A549 (cell line): ENCODE data around the gene CDC42BPB. TPM values are rescaled to one million over a fixed set of nuclear protein-coding genes. Genes with fewer than 3 reads are reported as not detected.

ENCODE experiments used
- ATAC-seq, 2 experiments: fragments of 200-7000 bp in 1 of 2; fragments of >200 bp in 1 of 2; cut with Nextera tagmentation in 1 of 2; cut with Tn5 transposase in 1 of 2; 3 replicates each; pipeline versions ENCODE4 v1.8.0 to v1.9.1; 2018 to 2020; ENCODE audit warnings: mild to moderate bottlenecking in 1 of 2, moderate library complexity in 1 of 2
- CTCF ChIA-PET: fragments of 300-600 bp; sonication (Branson Sonifier 250); formaldehyde crosslinking; extraction: SDS; loops from one replicate; lab custom pipeline; 2021; ENCODE audit warnings: antibody characterized with exemption, inconsistent platforms; lab: Yijun Ruan, JAX
- POLR2A ChIA-PET: fragments of 350-600 bp; formaldehyde crosslinking; extraction: SDS; loops from one replicate; lab custom pipeline; 2021; ENCODE audit warnings: antibody characterized with exemption, inconsistent platforms; lab: Yijun Ruan, JAX
- DNase-seq, 2 experiments: peaks; one replicate each; pipeline versions ENCODE4 v3.0.0 to v3.0.0-alpha.2; 2011 to 2016; ENCODE audit warnings: low read depth in 1 of 2, low spot score in 1 of 2
- FAIRE-seq: peaks from 2 replicates; lab custom pipeline; 2011; peaks lifted over from hg19 to GRCh38; lab: Jason Lieb, UNC
- H3K27ac ChIP-seq, 2 experiments: fragments of >200 bp; sonication (Bioruptor Twin); formaldehyde crosslinking; 3 replicates each; pipeline ENCODE4 v1.5.1; 2016 to 2017
- H3K4me1 ChIP-seq: fragments of >200 bp; sonication (Bioruptor Twin); formaldehyde crosslinking; 3 replicates; pipeline ENCODE4 v1.6.1; 2016
- H3K4me2 ChIP-seq: fragments of >200 bp; sonication (Bioruptor Twin); formaldehyde crosslinking; 3 replicates; pipeline ENCODE4 v1.6.1; 2016
- H3K4me3 ChIP-seq: fragments of >200 bp; sonication (Bioruptor Twin); formaldehyde crosslinking; 3 replicates; pipeline ENCODE4 v1.5.1; 2016
- H3K9me3 ChIP-seq: fragments of >200 bp; sonication (Bioruptor Twin); formaldehyde crosslinking; 3 replicates; pipeline ENCODE4 v1.6.1; 2016
- BHLHE40 ChIP-seq: IDR thresholded peaks from 2 replicates; pipeline ENCODE4 v1.6.1; 2012; ENCODE audit warnings: low read depth, low read length, inconsistent platforms
- CBX2 ChIP-seq: fragments of 200-600 bp; sonication (generic); IDR thresholded peaks from 2 replicates; pipeline ENCODE4 v1.6.1; 2016; ENCODE audit warnings: low read depth, mild to moderate bottlenecking, borderline replicate concordance
- CBX8 ChIP-seq: fragments of 200-600 bp; sonication (generic); IDR thresholded peaks from 2 replicates; pipeline ENCODE4 v1.6.1; 2016
- CHD2 ChIP-seq: fragments of 150-350 bp; IDR thresholded peaks from 2 replicates; pipeline ENCODE4 v1.6.1; 2014; ENCODE audit warnings: low read length; ENCODE audit not compliant: partially characterized antibody
- CHD4 ChIP-seq: fragments of 200-600 bp; sonication (generic); IDR thresholded peaks from 2 replicates; pipeline ENCODE4 v1.6.1; 2016; ENCODE audit warnings: antibody characterized with exemption, mild to moderate bottlenecking, borderline replicate concordance
- E2F6 ChIP-seq: IDR thresholded peaks from 2 replicates; pipeline ENCODE4 v1.6.1; 2012; ENCODE audit warnings: low read depth, borderline replicate concordance
- FOSL2 ChIP-seq, 2 experiments: fragments of 450-650 bp in 1 of 2; fragments of >200 bp in 1 of 2; sonication (Bioruptor Twin) in 1 of 2; formaldehyde crosslinking; IDR thresholded peaks; 2 replicates each; pipeline versions ENCODE4 v1.5.0 to v1.6.1; 2016 to 2020; ENCODE audit warnings: mild to moderate bottlenecking in 1 of 2, moderate library complexity in 1 of 2
- FOXS1 ChIP-seq: fragments of 250-450 bp; sonication (Bioruptor Pico); IDR thresholded peaks from 2 replicates; pipeline ENCODE4 v1.5.0; 2020; ENCODE audit warnings: mild to moderate bottlenecking, moderate library complexity
- HES2 ChIP-seq: fragments of >200 bp; sonication (Bioruptor Twin); formaldehyde crosslinking; IDR thresholded peaks from 2 replicates; pipeline ENCODE4 v1.6.1; 2016
- HEYL ChIP-seq: fragments of 250-450 bp; sonication (Bioruptor Pico); IDR thresholded peaks from 2 replicates; pipeline ENCODE4 v1.8.0; 2021; ENCODE audit warnings: mild to moderate bottlenecking, moderate library complexity
- HOXA7 ChIP-seq: fragments of 250-450 bp; sonication (Bioruptor Pico); IDR thresholded peaks from 2 replicates; pipeline ENCODE4 v1.5.0; 2020; ENCODE audit warnings: mild to moderate bottlenecking, moderate library complexity
- HOXB13 ChIP-seq: fragments of 250-450 bp; sonication (Bioruptor Pico); IDR thresholded peaks from 2 replicates; pipeline ENCODE4 v1.5.0; 2020; ENCODE audit warnings: low read depth, mild to moderate bottlenecking, moderate library complexity
- HOXB5 ChIP-seq: fragments of 250-450 bp; sonication (Bioruptor Pico); IDR thresholded peaks from 2 replicates; pipeline ENCODE4 v1.5.0; 2020; ENCODE audit warnings: mild to moderate bottlenecking, moderate library complexity
- JUN ChIP-seq, 2 experiments: fragments of >200 bp; sonication (Bioruptor Twin); formaldehyde crosslinking; IDR thresholded peaks; 2 replicates in 1 of 2; 3 replicates in 1 of 2; pipeline ENCODE4 v1.6.1; 2016 to 2017
- MAFK ChIP-seq: fragments of 450-650 bp; IDR thresholded peaks from 2 replicates; pipeline ENCODE4 v1.6.1; 2014; ENCODE audit not compliant: partially characterized antibody
- MAZ ChIP-seq: fragments of 150-350 bp; IDR thresholded peaks from 2 replicates; pipeline ENCODE4 v1.6.1; 2014; ENCODE audit warnings: antibody characterized with exemption, low read depth, low read length, borderline replicate concordance
- MYC ChIP-seq: IDR thresholded peaks from 2 replicates; pipeline ENCODE4 v1.6.1; 2012; ENCODE audit warnings: mild to moderate bottlenecking, inconsistent platforms, low read length, improper control_type of control experiment, borderline replicate concordance
- NPAS2 ChIP-seq: fragments of 250-450 bp; sonication (Bioruptor Pico); IDR thresholded peaks from 2 replicates; pipeline ENCODE4 v1.8.0; 2022; ENCODE audit warnings: mild to moderate bottlenecking, moderate library complexity, borderline replicate concordance
- PBX3 ChIP-seq: IDR thresholded peaks from 2 replicates; pipeline ENCODE4 v1.6.1; 2012
- PHF8 ChIP-seq: fragments of 200-600 bp; sonication (generic); IDR thresholded peaks from 2 replicates; pipeline ENCODE4 v1.6.1; 2016; ENCODE audit warnings: low read depth, mild to moderate bottlenecking, antibody characterized with exemption, moderate library complexity, borderline replicate concordance
- POLR2AphosphoS2 ChIP-seq: conservative IDR thresholded peaks from 2 replicates; pipeline ENCODE4 v1.6.1; 2012; ENCODE audit warnings: low read length, improper control_type of control experiment, inconsistent platforms
- RAD21 ChIP-seq, 2 experiments: fragments of >200 bp in 1 of 2; sonication (Bioruptor Twin) in 1 of 2; formaldehyde crosslinking in 1 of 2; IDR thresholded peaks in 1 of 2; conservative IDR thresholded peaks in 1 of 2; 2 replicates in 1 of 2; 3 replicates in 1 of 2; pipeline ENCODE4 v1.6.1; 2012 to 2018; ENCODE audit warnings: inconsistent platforms in 1 of 2
- RCOR1 ChIP-seq: fragments of 150-350 bp; IDR thresholded peaks from 2 replicates; pipeline ENCODE4 v1.6.1; 2014; ENCODE audit warnings: antibody characterized with exemption, low read length, low read depth
- RNF2 ChIP-seq: fragments of 200-600 bp; sonication (generic); IDR thresholded peaks from 2 replicates; pipeline ENCODE4 v1.6.1; 2016; ENCODE audit warnings: low read depth, mild to moderate bottlenecking, antibody characterized with exemption, moderate library complexity, borderline replicate concordance
- WGBS: methylation state at CpG from one replicate; pipeline ENCODE4 v1.1.6; 2017; ENCODE audit errors: missing lambda C conversion rate; 5-methylcytosine and 5-hydroxymethylcytosine counted together
- polyA plus RNA-seq, 4 experiments: library from polyadenylated mRNA; depleted of rRNA in 3 of 4; stranded (reverse); fragments of >200 nt; fragmentation: RNase III in 1 of 4; extraction: RNeasy Plus Mini Kit Qiagen cat#74134 plus additional on column Dnase treatment in 1 of 4; gene quantifications; 2 replicates in 3 of 4; 3 replicates in 1 of 4; pipeline ENCODE4 v1.2.3, GENCODE V29; 2011 to 2017

Gene CDC42BPB
- polyA plus RNA-seq, 2 of the 4 experiments (the other 2 are of a cell fraction), result 56.4 to 57.1 TPM

GRCh38 chr14:102942069-102942468 lies 115.3 kb downstream of the CDC42BPB start (continued):
- TF ChIP-seq E2F6 (no peak), CHD4 (no peak), CBX2 (no peak), RCOR1 (no peak), CHD2 (no peak), NPAS2 (CRISPR knock-in tag) (no peak), MAZ (no peak), FOXS1 (CRISPR knock-in tag) (no peak), HEYL (CRISPR knock-in tag) (no peak)

GRCh38 chr14:102941419-102942011 lies 115.8 kb downstream of the CDC42BPB start:
- no peak for FAIRE-seq
- WGBS, result 90% methylated on average over 10 of the region's 10 CpGs
- no peak for DNase-seq
- POLR2A ChIA-PET, result no interaction called here
- ATAC-seq, result no peak
- H3K27ac ChIP-seq, result no peak overlapping the region
- TF ChIP-seq PBX3 (no peak), HOXB13 (CRISPR knock-in tag) (no peak), POLR2AphosphoS2 (no peak), MAFK (peak; percentile 87)
- H3K4me1 ChIP-seq, result no peaks in the 10 kb centered on the region
- CTCF ChIA-PET, result interaction anchor here (1.8 kb wide), 1 partner anchor 247 kb away, joined by 6 read pairs; no protein-coding TSS in a partner anchor
- no peak overlapping the region for H3K4me2 ChIP-seq
- no peak overlapping the region for H3K4me3 ChIP-seq
- no peaks in the 10 kb centered on the region for H3K9me3 ChIP-seq

GRCh38 chr14:102940729-102941362 lies 116.5 kb downstream of the CDC42BPB start:
- CTCF ChIA-PET, result interaction anchor here (1.8 kb wide), 1 partner anchor 247 kb away, joined by 6 read pairs; no protein-coding TSS in a partner anchor
- no peaks in the 10 kb centered on the region for H3K9me3 ChIP-seq
- H3K4me1 ChIP-seq, result no peaks in the 10 kb centered on the region
- TF ChIP-seq CHD2, result no peak
- no peak for TF ChIP-seq BHLHE40
- TF ChIP-seq RAD21 (conservative IDR thresholded peaks at IDR 0.05 in 1 of 2, IDR thresholded peaks at IDR 0.05 in 1 of 2), result no peak
- no peak for TF ChIP-seq HOXB13 (CRISPR knock-in tag)
- no peak for TF ChIP-seq JUN (IDR thresholded peaks at IDR 0.05)
- TF ChIP-seq HEYL (CRISPR knock-in tag), result no peak
- no peak for TF ChIP-seq HOXB5 (CRISPR knock-in tag)
- no peak for TF ChIP-seq FOSL2 (IDR thresholded peaks at IDR 0.05)
- no peak for TF ChIP-seq FOSL2 (CRISPR knock-in tag; IDR thresholded peaks at IDR 0.05)
- no peak for TF ChIP-seq PHF8
- no peak for TF ChIP-seq CBX8
- no peak for TF ChIP-seq RNF2
- no peak for TF ChIP-seq RCOR1
- TF ChIP-seq HOXA7 (CRISPR knock-in tag), result no peak
- no peak for TF ChIP-seq HES2
- no peak for TF ChIP-seq PBX3
- no peak for TF ChIP-seq MYC
- WGBS, result 89% methylated on average over 19 of the region's 19 CpGs
- ATAC-seq (no peak), FAIRE-seq (no peak), DNase-seq (no peak)
- POLR2A ChIA-PET, result no interaction called here
- no peak overlapping the region for H3K4me2 ChIP-seq
- H3K4me3 ChIP-seq, result no peak overlapping the region
- no peak overlapping the region for H3K27ac ChIP-seq
